ENCODE measurements around the gene APLNR.

Gene APLNR

DNA sequence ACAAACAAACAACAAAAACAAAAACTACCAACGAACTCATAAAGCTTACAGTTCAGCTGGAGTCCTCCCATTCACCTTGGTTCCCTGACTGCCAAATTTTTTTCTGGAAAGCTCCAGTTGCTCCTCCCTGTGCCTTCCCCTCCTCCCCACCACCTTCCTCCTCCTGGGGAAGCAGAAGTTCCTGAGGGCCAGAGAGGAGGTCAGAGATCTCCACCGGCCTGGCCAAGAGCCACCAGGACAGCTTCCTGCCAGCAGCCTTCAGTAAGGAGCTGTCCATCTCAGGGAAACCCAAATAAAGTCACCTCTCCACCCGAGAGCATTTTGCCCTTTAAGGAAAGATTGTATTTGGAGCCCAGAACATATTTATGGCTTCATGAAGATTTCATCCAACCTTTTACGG is 20.0 kb downstream of the APLNR start:
- no peak for DNase-seq (ENCODE audit: low read depth in 2 of 2)

DNA sequence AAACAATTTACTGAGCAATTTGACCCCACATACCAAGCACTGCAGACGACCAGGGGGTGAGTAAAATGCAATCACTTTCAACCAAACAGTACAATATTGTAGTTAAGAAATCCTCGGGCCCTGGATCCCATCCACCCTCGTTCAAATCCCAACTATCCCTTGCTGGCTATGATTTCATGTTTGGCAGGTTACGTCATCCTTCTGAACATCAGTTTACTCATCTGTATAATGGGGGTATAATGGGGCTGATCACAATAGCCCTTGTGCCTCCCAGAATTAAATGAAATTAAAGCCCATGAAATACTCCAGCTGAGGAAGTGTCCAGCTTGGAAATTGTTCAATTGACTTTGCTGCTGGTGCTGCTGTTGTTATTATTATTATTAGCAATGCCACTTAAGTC is 20.6 kb downstream of the APLNR start:
- no peak for DNase-seq (ENCODE audit: low read depth in 2 of 2)

- DNase-seq (ENCODE audit: low read depth in 2 of 2): no peak
These were observed 22.6 kb downstream of the APLNR start for GRCh38 chr11:57214494-57214893.

DNA sequence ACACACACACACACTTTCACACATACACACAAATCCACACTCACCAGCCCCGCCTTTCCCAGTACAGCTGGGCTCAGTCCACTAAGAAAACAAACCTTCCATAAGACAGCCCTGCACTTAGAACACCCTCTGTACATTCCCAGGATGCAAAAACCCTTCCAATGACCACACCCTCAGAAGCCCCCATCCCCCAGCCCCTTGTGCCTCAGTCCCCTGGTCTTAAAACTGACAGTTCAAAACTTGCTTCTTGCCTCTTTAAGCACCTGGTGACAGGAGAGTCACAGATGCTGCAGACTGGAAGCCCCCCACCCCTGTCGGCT is 23.0 kb downstream of the APLNR start:
- no peak for DNase-seq (ENCODE audit: low read depth in 2 of 2)

DNA sequence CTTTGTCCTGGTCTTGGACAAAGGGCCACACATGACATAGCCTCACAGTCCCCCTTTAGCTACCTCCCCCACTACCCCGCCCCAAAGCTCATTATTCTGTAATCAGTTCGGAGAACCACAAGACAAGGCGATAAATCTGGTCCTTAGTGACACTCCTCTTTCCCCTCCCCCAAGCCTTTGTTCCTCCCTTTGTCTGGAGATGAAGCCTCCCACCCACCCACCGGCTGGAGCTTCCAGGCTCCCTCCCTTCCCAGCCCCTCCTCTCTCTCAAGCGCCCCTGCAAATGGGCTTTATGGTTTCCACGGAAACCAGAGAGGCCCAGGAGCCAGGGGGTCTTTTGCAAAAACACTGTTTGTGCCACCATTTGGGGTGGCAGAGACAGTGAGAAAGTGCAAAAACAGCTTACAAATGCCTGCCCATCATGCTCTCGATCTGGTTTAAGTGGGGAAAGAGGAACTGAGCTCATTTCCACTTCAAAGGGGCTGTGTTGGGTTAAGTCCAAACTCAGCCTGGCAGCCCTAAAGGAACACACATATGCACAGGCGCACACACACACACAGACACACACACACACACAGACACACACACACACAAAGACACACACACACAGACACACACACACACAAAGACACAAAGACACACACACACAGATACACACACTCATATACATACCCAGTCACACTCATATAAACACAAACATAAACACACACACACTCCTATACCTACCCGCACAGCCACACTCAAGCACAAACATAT is 23.5 kb downstream of the APLNR start:
- no peak for DNase-seq (ENCODE audit: low read depth in 2 of 2)

- DNase-seq (ENCODE audit: low read depth in 2 of 2): no peak
These were observed 26.3 kb downstream of the APLNR start for GRCh38 chr11:57210781-57211180.

GRCh38 chr11:57207168-57207567 is 29.9 kb downstream of the APLNR start:
- DNase-seq (ENCODE audit: low read depth in 2 of 2): no peak

DNA sequence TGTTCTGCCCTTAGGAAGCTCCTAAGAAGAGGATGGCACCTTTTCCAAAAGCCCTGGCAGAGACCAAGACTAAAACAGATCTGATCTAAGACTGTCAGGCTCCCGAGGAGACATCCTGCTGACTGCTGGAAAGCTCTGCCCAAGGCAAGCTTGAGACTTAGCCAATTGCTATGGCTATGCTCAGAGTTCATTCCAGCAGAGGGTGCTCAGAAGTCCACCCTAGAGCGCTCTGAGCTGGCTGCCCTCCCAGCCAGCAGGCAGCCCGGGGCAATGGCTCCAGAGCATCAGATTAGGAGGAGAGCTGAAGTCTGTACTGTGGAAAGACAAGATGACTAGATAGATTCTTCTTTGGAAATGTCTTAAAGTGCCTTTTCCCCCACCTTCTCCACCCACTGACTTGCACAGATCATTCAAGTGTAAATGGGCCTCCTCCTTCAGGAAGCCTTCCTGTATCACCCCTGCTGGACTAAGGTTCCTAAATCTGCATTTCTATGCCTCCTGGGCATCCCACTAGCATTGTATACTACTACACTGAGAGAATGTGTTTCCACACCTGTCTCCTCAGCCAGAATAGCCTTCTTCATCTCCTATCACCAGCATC is 31.9 kb downstream of the APLNR start:
- DNase-seq (ENCODE audit: low read depth in 2 of 2): no peak

DNA sequence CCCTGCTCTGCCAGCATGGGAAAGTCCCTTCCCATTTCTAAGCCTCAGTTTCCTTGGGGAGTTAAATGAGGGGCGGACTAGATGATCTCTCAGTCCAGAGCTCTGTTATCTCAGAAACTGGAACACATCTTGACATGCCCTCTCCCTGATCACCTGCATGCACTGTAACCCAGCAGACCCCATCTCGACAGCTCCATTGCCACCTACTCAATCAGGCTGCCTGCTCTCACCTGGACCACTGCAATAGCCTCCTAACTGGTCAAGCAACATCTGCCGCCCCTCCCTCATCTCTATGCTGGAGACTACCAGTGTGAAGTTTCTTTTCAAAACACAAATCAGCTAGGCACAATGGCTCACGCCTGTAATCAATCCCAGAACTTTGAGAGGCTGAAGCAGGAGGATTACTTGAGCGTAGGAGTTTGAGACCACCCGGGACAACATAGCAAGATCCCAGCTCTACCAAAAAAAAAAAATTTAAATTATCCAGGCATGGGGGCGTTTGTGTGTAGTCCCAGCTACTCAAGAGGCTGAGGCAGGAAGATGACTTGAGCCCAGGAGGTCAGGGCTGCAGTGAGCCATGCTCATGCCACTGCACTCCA is 33.1 kb downstream of the APLNR start:
- no peak for DNase-seq (ENCODE audit: low read depth in 2 of 2)

DNA sequence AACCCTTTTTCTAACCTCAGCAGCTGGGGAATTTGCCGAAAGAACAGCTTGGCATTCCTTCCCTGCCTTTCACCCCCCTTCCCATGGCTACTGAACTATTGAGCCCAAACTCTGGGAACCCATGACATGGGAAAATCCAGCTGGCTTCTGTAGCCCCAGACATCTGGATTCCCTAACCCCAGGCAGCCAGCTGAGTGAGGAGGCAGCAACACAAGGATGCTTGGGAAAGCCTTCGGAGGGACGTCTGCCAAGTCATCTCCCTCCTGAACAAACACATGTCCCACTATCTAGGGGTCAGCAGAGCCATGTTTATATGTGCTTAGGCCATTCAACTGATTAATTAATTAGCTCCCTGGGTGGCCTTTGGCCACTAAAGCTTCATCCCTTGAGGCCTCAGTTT is 33.7 kb downstream of the APLNR start:
- DNase-seq (ENCODE audit: low read depth in 2 of 2): no peak

- DNase-seq (ENCODE audit: low read depth in 2 of 2): no peak
These were observed 34.8 kb downstream of the APLNR start for GRCh38 chr11:57202281-57202680.

GRCh38 chr11:57200917-57201316 is 36.1 kb downstream of the APLNR start:
- no peak for DNase-seq (ENCODE audit: low read depth in 2 of 2)

GRCh38 chr11:57199330-57199729 is 37.7 kb downstream of the APLNR start:
- DNase-seq (ENCODE audit: low read depth in 2 of 2): no peak

DNA sequence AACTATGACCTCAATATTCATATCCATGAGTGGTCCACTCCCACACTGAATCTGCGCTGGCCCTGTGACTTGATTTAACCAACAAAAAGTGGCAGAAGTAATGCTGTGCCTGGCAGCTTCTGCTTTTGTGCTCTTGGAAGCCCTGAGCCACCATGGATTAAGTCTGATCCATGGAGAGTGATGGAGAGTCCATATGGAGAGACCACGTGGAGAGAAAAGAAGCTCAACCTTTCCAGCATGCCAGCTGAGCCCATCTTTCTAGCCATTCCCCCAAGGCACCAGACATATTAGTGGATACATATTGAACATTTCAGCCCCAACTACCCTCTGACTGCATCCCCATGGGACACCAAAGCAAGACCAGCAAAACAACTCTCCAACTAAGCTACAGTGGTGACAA is 39.3 kb downstream of the APLNR start:
- no peak for DNase-seq (ENCODE audit: low read depth in 2 of 2)

DNA sequence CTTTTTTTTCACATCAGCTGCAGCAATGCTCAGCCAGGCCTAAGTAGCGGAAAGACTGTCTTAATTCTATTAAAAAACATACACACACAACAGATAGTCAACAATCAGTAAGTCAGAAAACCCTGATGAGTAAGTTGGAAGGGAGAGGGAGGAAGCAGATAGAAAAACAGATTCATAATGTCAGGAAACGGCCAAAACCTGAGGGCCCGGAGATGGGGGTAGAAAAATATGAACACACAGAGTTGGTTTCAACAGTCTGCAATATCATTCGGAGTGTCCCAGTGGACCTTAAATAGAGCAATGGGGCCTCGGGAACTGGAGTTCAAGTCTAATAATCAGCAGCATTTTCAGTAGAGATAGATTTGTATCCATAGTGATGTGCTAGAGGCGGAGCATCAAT is 40.5 kb downstream of the APLNR start:
- no peak for DNase-seq (ENCODE audit: low read depth in 2 of 2)

DNA sequence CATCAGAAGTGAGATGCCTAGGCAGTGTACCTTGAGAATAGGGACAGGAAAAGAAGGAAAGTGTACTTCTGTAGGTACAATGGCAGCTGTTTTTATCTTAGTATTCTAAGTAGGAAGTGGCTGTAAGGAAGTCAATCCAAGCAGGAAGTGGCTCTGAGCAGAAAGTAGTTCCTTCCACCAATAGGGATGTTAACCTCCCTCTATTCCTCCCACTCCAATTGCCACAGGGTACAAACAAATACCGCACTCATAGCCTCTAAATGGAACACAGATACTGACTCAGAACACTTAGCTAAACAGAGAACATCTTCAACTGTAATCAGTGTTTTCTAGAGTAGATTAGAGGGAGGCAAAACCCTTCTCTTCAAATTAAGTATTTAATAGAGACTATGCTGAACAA is 44.7 kb downstream of the APLNR start:
- DNase-seq (ENCODE audit: low read depth in 2 of 2): no peak

DNA sequence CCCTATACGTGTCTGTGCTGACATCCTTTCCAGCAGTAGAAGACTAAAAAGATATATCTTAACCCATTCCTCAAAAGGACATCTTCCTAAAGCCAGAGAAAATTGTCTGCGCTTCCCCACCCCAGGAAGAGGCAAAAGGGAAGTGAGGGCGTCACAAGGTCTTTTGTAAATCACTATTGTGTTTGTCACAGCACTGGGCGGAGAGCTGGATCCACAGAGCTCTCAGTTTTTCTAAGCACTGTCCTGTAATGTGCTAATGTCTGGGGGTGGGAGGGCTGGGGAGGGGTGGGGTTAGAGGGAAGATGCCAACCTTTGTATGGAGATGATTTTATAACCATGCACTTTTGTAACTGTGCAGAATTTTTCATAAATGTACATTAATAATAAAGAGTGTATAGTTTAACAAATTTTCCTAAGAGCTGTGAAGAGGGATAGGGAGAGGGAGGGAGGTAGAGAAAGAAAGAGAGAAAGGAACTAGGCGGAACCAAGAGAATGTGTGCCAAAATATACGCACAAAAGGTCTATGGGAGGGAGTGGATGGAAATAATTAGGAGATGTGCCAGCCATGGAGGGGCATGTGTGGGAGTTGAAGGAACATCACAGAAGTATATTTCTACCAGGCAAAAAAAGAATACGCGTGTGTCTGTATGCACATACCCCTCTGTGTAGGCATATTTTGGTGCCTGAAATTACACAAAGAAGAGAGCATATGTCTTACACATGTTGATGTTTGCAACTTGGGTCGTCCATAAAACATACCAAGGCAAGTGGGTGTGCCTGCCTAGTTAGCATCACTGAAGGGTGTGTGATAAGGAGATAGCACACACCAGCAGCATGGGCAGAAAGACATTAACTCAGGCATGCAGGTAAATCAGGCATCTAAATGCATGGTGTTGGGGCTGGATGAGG is 45.5 kb downstream of the APLNR start:
- no peak for DNase-seq (ENCODE audit: low read depth in 2 of 2)

- no peak for DNase-seq (ENCODE audit: low read depth in 2 of 2)
These were observed 46.5 kb downstream of the APLNR start for GRCh38 chr11:57190548-57190947.

Measured in stimulated activated CD8-positive, alpha-beta memory T cell treated with anti-CD3 and anti-CD28 coated beads, Interleukin-15, amount 100 ng/mL, for 4 hours (primary cell).